Suprapubic skin (tissue), 4 donors: ENCODE results near the gene DDHD1. TPM values are rescaled to one million over a fixed set of nuclear protein-coding genes. Genes with fewer than 3 reads are reported as not detected.
A peak's percentile ranks its signal among the peaks of the same experiment; 100 is the strongest.

Experiments used
- DNase-seq, 2 donors: peaks; one replicate each; pipeline ENCODE4 v3.0.0-alpha.2; 2019; ENCODE audit warnings: low spot score in 2 of 2
- H3K27ac ChIP-seq: fragments of 200-600 bp; sonication (generic); one replicate; pipeline ENCODE4 v1.5.1; 2019
- H3K27me3 ChIP-seq: fragments of 200-600 bp; sonication (generic); one replicate; pipeline ENCODE4 v1.5.1; 2019
- H3K36me3 ChIP-seq: fragments of 200-600 bp; sonication (generic); one replicate; pipeline ENCODE4 v1.5.1; 2019
- H3K4me1 ChIP-seq: fragments of 200-600 bp; sonication (generic); one replicate; pipeline ENCODE4 v1.5.1; 2019
- H3K4me3 ChIP-seq: fragments of 200-600 bp; sonication (generic); one replicate; pipeline ENCODE4 v1.5.1; 2019; ENCODE audit warnings: mild to moderate bottlenecking
- H3K9me3 ChIP-seq: fragments of 200-600 bp; sonication (generic); one replicate; pipeline ENCODE4 v1.5.1; 2019
- CTCF ChIP-seq, 2 donors: fragments of 200-600 bp in 1 of 2; fragments of 450-650 bp in 1 of 2; sonication (generic) in 1 of 2; IDR thresholded peaks; one replicate each; pipeline ENCODE4 v1.5.1; 2016 to 2019; ENCODE audit warnings: antibody characterized with exemption in 2 of 2, mild to moderate bottlenecking in 1 of 2, moderate library complexity in 1 of 2
- EP300 ChIP-seq: sonication (generic); formaldehyde crosslinking; IDR thresholded peaks from one replicate; pipeline ENCODE4 v1.6.1; 2017; ENCODE audit warnings: antibody characterized with exemption
- POLR2A ChIP-seq, 2 donors: fragments of 450-650 bp; IDR thresholded peaks; one replicate each; pipeline ENCODE4 v1.6.1; 2017; ENCODE audit warnings: antibody characterized with exemption in 2 of 2, mild to moderate bottlenecking in 2 of 2, moderate library complexity in 2 of 2
- POLR2AphosphoS5 ChIP-seq, 3 donors: sonication (generic); formaldehyde crosslinking; IDR thresholded peaks; one replicate each; pipeline ENCODE4 v1.6.1; 2017; ENCODE audit warnings: antibody characterized with exemption in 3 of 3
- WGBS: methylation state at CpG from one replicate; pipeline ENCODE4 v1.1.5; 2018; 5-methylcytosine and 5-hydroxymethylcytosine counted together
- total RNA-seq, 4 donors: library from RNA; depleted of rRNA; stranded (reverse); fragments of >200 nt; gene quantifications; one replicate each; pipeline ENCODE4 v1.1.0, GENCODE V29; 2016

DDHD1 gene
- total RNA-seq, 4 donors from 2014 or later: 10.1 to 25.3 (median 14.7) TPM

- Histone ChIP-seq H3K4me1 (peaks cover 5% of the 10 kb centered on the region), H3K9me3 (no peaks in the 10 kb centered on the region), H3K36me3 (no peaks in the 10 kb centered on the region), H3K27me3 (no peaks in the 10 kb centered on the region), H3K4me3 (no peak overlapping the region), H3K27ac (peak overlapping the region; percentile 68)
- peak; percentile 87 to 88 for DNase-seq
- TF ChIP-seq EP300: no peak
- peak; percentile 17 to 71 (median 68) for TF ChIP-seq POLR2AphosphoS5 (IDR thresholded peaks at IDR 0.05)
- 21% methylated on average over 7 of the region's 7 CpGs for WGBS
Observed at GRCh38 chr14:53011053-53011462, 142.1 kb downstream of the DDHD1 start.

DNA sequence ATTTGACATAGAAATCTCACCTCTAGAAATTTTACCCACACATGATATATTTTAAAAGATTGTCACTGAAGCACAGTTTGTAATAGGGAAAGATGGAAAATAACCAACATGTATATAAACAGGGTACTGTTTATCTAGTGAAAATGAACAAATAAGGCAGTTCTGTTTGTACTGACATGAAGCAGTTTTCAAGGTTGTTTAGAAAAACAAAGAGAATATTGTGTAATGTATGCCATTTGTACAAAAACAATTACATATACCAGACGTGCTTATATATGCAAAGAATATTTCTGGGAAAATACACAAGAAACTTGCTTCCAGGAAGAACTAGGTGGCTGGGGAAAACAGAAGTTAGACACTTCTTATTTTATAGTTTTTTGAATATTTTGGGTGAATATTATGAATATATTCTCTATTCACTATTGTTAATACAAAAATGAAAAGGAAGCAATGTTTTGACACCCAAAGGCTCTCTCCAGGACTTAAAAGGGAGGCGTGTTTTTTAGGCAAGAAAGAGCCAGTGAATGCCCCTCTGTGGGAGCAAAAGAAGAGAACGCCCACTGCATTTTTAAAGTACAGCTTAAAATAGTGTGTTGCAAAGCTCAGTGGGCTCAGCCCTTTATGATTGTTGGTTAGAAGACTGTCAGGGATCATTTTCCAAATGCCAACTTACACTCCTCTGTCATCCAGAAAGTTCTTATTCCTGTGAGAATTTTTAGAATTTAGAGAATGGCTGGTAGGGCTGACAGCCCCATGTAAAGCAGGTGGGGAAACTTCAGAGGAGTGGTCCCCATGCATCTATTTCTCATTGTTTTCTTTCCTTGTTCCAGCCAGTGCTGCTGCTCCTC is 142.7 kb downstream of the DDHD1 start:
- H3K4me3 ChIP-seq: no peak overlapping the region
- no peak for DNase-seq
- H3K27ac ChIP-seq: peak overlapping the region; percentile 68
- H3K4me1 ChIP-seq: peaks cover 5% of the 10 kb centered on the region
- TF ChIP-seq POLR2AphosphoS5 (IDR thresholded peaks at IDR 0.05) (no peak), POLR2A (IDR thresholded peaks at IDR 0.05) (no peak), EP300 (no peak), CTCF (IDR thresholded peaks at IDR 0.05) (no peak)
- no peaks in the 10 kb centered on the region for H3K27me3 ChIP-seq
- 51% methylated on average over 3 of the region's 3 CpGs for WGBS
- H3K36me3 ChIP-seq: no peaks in the 10 kb centered on the region
- no peaks in the 10 kb centered on the region for H3K9me3 ChIP-seq

DNA sequence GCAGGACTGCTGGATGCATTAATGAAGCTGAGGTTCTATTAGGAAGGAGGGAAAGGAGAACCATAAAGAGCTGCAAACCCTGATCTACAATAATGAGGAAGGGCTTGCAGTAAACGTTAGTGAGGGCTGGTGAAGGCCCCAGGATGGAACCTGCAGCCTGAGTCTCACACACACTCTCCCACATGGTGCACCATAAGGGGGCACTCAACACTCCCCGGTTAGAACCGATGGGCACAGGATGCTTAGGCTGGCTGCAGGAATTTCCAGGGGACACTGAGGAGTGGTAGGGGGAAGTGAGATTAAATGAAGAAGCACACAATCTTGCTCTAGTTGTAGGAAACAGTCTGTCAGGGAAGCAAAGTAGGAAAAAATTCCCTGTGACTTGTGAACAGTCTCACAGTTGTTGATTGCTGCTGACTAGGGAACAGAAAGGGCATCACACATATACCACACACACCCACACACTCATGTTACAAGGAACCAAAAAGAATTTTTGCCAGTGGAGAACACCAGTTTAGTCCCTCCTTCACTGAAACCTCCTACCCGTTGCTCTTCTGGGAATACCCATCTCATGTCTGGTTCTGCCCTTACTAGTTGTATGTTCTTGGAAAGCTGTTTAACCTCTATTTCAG is 146.1 kb downstream of the DDHD1 start:
- 58% methylated on average over 4 of the region's 4 CpGs for WGBS
- Histone ChIP-seq H3K27ac (no peak overlapping the region), H3K9me3 (no peaks in the 10 kb centered on the region), H3K4me1 (peaks cover 5% of the 10 kb centered on the region), H3K27me3 (no peaks in the 10 kb centered on the region), H3K36me3 (no peaks in the 10 kb centered on the region), H3K4me3 (no peak overlapping the region)
- TF ChIP-seq POLR2AphosphoS5 (IDR thresholded peaks at IDR 0.05) (no peak), CTCF (IDR thresholded peaks at IDR 0.05) (no peak), EP300 (no peak), POLR2A (IDR thresholded peaks at IDR 0.05) (no peak)
- DNase-seq: no peak

DNA sequence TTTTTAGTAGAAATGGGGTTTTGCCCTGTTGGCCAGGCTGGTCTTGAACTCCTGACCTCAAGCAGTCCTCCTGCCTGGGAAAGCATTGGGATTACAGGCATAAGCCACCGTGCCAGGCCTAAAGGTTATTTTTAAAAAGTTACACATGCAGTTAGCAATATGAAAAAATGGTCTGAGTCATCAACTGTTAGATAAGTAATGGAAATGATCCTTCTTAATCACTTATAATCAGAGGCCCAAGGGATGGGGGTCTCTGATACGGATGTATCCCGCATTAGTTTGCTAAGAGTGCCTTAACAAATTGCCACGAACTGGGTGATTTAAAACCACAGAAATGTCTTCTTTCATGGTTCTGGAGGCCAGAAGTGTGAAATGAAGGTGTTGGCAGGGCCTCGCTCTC is 148.1 kb downstream of the DDHD1 start:
- no peak for DNase-seq
- no peaks in the 10 kb centered on the region for H3K4me1 ChIP-seq
- no peaks in the 10 kb centered on the region for H3K9me3 ChIP-seq
- no peak overlapping the region for H3K27ac ChIP-seq
- H3K4me3 ChIP-seq: no peak overlapping the region
- no peaks in the 10 kb centered on the region for H3K27me3 ChIP-seq
- H3K36me3 ChIP-seq: no peaks in the 10 kb centered on the region
- TF ChIP-seq POLR2AphosphoS5 (IDR thresholded peaks at IDR 0.05): no peak
- TF ChIP-seq CTCF (IDR thresholded peaks at IDR 0.05): no peak
- TF ChIP-seq POLR2A (IDR thresholded peaks at IDR 0.05): no peak
- TF ChIP-seq EP300: no peak
- WGBS: 91% methylated on average over 5 of the region's 5 CpGs

- no peak overlapping the region for H3K27ac ChIP-seq
- H3K27me3 ChIP-seq: no peaks in the 10 kb centered on the region
- H3K9me3 ChIP-seq: no peaks in the 10 kb centered on the region
- no peak overlapping the region for H3K4me3 ChIP-seq
- WGBS: 94% methylated on average over 4 of the region's 4 CpGs
- no peak for TF ChIP-seq POLR2A (IDR thresholded peaks at IDR 0.05)
- TF ChIP-seq CTCF (IDR thresholded peaks at IDR 0.05): no peak
- TF ChIP-seq EP300: no peak
- TF ChIP-seq POLR2AphosphoS5 (IDR thresholded peaks at IDR 0.05): no peak
- no peak for DNase-seq
- no peaks in the 10 kb centered on the region for H3K4me1 ChIP-seq
- H3K36me3 ChIP-seq: no peaks in the 10 kb centered on the region
Observed at GRCh38 chr14:53003776-53004175, 149.3 kb downstream of the DDHD1 start.
